IPS-NIHi11 (cell line): ENCODE data around the gene OR10H4.
"Not testable (repeated sequence)": the region's sequence is repeated elsewhere in the genome, so short reads cannot be mapped to it uniquely, and the experiment has no call there.

Experiments
- DNase-seq: peaks from one replicate; pipeline ENCODE4 v3.0.0; 2012; ENCODE audit warnings: mixed read lengths, low spot score

Gene OR10H4

GRCh38 chr19:15937771-15938170 is 11.0 kb upstream of the OR10H4 start:
- no peak for DNase-seq

- DNase-seq = no peak
Measured at GRCh38 chr19:15944401-15944800, 4.4 kb upstream of the OR10H4 start.

- DNase-seq = no peak
Measured at GRCh38 chr19:15945301-15945700, 3.5 kb upstream of the OR10H4 start.

- DNase-seq = no peak
Measured at GRCh38 chr19:15954820-15955219, 6.0 kb downstream of the OR10H4 start.

- no peak for DNase-seq
Measured at GRCh38 chr19:15962319-15962718, 13.5 kb downstream of the OR10H4 start.

- DNase-seq = no peak
Measured at GRCh38 chr19:15964231-15964630, 15.4 kb downstream of the OR10H4 start.

- no peak for DNase-seq
Measured at GRCh38 chr19:15971224-15971780, 22.5 kb downstream of the OR10H4 start.

GRCh38 chr19:15972043-15972442 is 23.2 kb downstream of the OR10H4 start:
- DNase-seq = not testable (repeated sequence)

GRCh38 chr19:15974856-15975255 is 26.0 kb downstream of the OR10H4 start:
- no peak for DNase-seq

GRCh38 chr19:15976836-15977689 is 28.3 kb downstream of the OR10H4 start:
- no peak for DNase-seq

GRCh38 chr19:15977690-15978089 is 28.9 kb downstream of the OR10H4 start:
- DNase-seq = no peak

- no peak for DNase-seq
Measured at GRCh38 chr19:15979293-15979692, 30.5 kb downstream of the OR10H4 start.

GRCh38 chr19:15985831-15986230 is 37.0 kb downstream of the OR10H4 start:
- DNase-seq = not testable (repeated sequence)

GRCh38 chr19:15986701-15987100 is 37.9 kb downstream of the OR10H4 start:
- DNase-seq = no peak

- DNase-seq = no peak
Measured at GRCh38 chr19:15989889-15990288, 41.1 kb downstream of the OR10H4 start.

GRCh38 chr19:15991602-15992001 is 42.8 kb downstream of the OR10H4 start:
- no peak for DNase-seq

GRCh38 chr19:15992014-15992413 is 43.2 kb downstream of the OR10H4 start:
- no peak for DNase-seq

GRCh38 chr19:15995536-15995935 is 46.7 kb downstream of the OR10H4 start:
- no peak for DNase-seq

- no peak for DNase-seq
Measured at GRCh38 chr19:15998166-15998565, 49.4 kb downstream of the OR10H4 start.
